Tibial nerve (tissue), 3 donors: ENCODE data around the gene SLC25A38.

Experiments
- POLR2A ChIP-seq, 2 donors: fragments of 450-650 bp; IDR thresholded peaks; one replicate each; pipeline ENCODE4 v1.6.1; 2017; ENCODE audit warnings: antibody characterized with exemption in 2 of 2, mild to moderate bottlenecking in 2 of 2, moderate library complexity in 2 of 2
- TF ChIP-seq, protein P1 (sequence below), 5 experiments: fragments of 200-600 bp in 3 of 5; fragments of 450-650 bp in 2 of 5; sonication (generic) in 3 of 5; IDR thresholded peaks; one replicate each; pipeline ENCODE4 v1.5.1; 2016 to 2019; ENCODE audit warnings: antibody characterized with exemption in 5 of 5, mild to moderate bottlenecking in 3 of 5, moderate library complexity in 2 of 5

- TF ChIP-seq, protein P1, sequence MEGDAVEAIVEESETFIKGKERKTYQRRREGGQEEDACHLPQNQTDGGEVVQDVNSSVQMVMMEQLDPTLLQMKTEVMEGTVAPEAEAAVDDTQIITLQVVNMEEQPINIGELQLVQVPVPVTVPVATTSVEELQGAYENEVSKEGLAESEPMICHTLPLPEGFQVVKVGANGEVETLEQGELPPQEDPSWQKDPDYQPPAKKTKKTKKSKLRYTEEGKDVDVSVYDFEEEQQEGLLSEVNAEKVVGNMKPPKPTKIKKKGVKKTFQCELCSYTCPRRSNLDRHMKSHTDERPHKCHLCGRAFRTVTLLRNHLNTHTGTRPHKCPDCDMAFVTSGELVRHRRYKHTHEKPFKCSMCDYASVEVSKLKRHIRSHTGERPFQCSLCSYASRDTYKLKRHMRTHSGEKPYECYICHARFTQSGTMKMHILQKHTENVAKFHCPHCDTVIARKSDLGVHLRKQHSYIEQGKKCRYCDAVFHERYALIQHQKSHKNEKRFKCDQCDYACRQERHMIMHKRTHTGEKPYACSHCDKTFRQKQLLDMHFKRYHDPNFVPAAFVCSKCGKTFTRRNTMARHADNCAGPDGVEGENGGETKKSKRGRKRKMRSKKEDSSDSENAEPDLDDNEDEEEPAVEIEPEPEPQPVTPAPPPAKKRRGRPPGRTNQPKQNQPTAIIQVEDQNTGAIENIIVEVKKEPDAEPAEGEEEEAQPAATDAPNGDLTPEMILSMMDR (IDR thresholded peaks at IDR 0.05): no peak
- TF ChIP-seq POLR2A (IDR thresholded peaks at IDR 0.05): no peak
Measured at GRCh38 chr3:39350714-39351113, 32.5 kb upstream of the SLC25A38 start.
